DND-41 (cell line): ENCODE measurements around the gene PAPOLB.

Source experiments
- ATAC-seq: fragments of 200-7000 bp; cut with Tn5 transposase; 3 replicates; pipeline ENCODE4 v1.9.1; 2021; ENCODE audit warnings: low read depth; ENCODE audit not compliant: insufficient read depth
- DNase-seq: peaks from one replicate; pipeline ENCODE4 v3.0.0-alpha.2; 2020
- H2AFZ ChIP-seq: 2 replicates; pipeline ENCODE4 v1.6.0; 2012; ENCODE audit warnings: low read depth, low read length
- H3K27ac ChIP-seq: 2 replicates; pipeline ENCODE4 v1.5.1; 2012; ENCODE audit warnings: low read length, inconsistent platforms
- H3K27me3 ChIP-seq: fragments of 200-600 bp; sonication (generic); 2 replicates; pipeline ENCODE4 v1.6.0; 2012; ENCODE audit warnings: low read length, mild to moderate bottlenecking, inconsistent platforms; ENCODE audit not compliant: insufficient read depth, poor library complexity
- H3K36me3 ChIP-seq: 2 replicates; pipeline ENCODE4 v1.5.1; 2012; ENCODE audit warnings: low read length, inconsistent platforms; ENCODE audit not compliant: insufficient read depth
- H3K4me1 ChIP-seq: 2 replicates; pipeline ENCODE4 v1.5.1; 2012; ENCODE audit warnings: mild to moderate bottlenecking, low read length; ENCODE audit not compliant: insufficient read depth
- H3K4me2 ChIP-seq: 2 replicates; pipeline ENCODE4 v1.6.0; 2012; ENCODE audit warnings: mild to moderate bottlenecking, moderate library complexity, low read length, inconsistent platforms; ENCODE audit not compliant: insufficient read depth
- H3K4me3 ChIP-seq, 2 experiments: fragments of 200-600 bp in 1 of 2; shearing (Covaris generic) in 1 of 2; 2 replicates each; pipeline ENCODE4 v1.5.1; 2012 to 2016; ENCODE audit warnings: inconsistent platforms in 2 of 2, low read length in 2 of 2, mild to moderate bottlenecking in 2 of 2, low read depth in 1 of 2, moderate library complexity in 1 of 2
- H3K79me2 ChIP-seq: 2 replicates; pipeline ENCODE4 v1.6.0; 2012; ENCODE audit warnings: low read length, inconsistent platforms; ENCODE audit not compliant: insufficient read depth
- H3K9ac ChIP-seq: 2 replicates; pipeline ENCODE4 v1.6.0; 2012; ENCODE audit warnings: low read depth, mild to moderate bottlenecking, inconsistent platforms, low read length, moderate library complexity
- H3K9me3 ChIP-seq: 2 replicates; pipeline ENCODE4 v1.5.1; 2012; ENCODE audit warnings: low read length, moderate library complexity, mild to moderate bottlenecking, inconsistent platforms; ENCODE audit not compliant: insufficient read depth, severe bottlenecking
- H4K20me1 ChIP-seq: 2 replicates; pipeline ENCODE4 v1.6.0; 2012; ENCODE audit warnings: low read length; ENCODE audit not compliant: insufficient read depth
- EZH2 ChIP-seq: IDR thresholded peaks from 3 replicates; pipeline ENCODE4 v1.6.1; 2012; ENCODE audit warnings: borderline replicate concordance, low read depth, mild to moderate bottlenecking, moderate library complexity, low read length, inconsistent platforms; ENCODE audit not compliant: severe bottlenecking
- TF ChIP-seq, protein P1 (sequence below): IDR thresholded peaks from 2 replicates; pipeline ENCODE4 v1.5.1; 2012; ENCODE audit warnings: borderline replicate concordance, low read length, moderate library complexity, mild to moderate bottlenecking; ENCODE audit not compliant: poor library complexity, severe bottlenecking; ENCODE audit errors: extremely low read depth

Gene PAPOLB

DNA sequence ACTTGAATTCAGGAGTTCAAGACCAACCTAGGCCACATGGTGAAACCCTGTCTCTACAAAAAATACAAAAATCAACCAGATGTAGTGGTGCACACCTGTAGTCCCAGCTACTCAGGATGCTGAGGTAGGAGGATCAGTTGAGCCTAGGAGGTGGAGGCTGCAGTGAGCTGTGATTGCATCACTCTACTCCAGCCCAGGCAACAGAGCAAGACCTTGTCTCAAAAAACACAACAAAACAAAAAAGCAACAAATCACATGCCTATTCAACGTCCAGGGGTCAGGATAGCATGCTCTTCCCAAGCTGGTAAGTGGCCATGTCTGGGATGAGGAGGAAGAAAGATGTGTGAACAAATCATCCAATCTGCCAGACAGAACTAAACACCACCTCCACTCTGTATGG is 27.9 kb upstream of the PAPOLB start:
- Histone ChIP-seq H3K9me3 (no peaks in the 10 kb centered on the region), H3K36me3 (no peaks in the 10 kb centered on the region), H3K27me3 (no peaks in the 10 kb centered on the region), H3K4me1 (no peaks in the 10 kb centered on the region), H3K4me2 (no peak overlapping the region), H3K9ac (no peak overlapping the region), H2AFZ (no peak overlapping the region), H4K20me1 (no peaks in the 10 kb centered on the region), H3K4me3 (no peak overlapping the region), H3K27ac (no peak overlapping the region), H3K79me2 (no peaks in the 10 kb centered on the region)
- no peak for TF ChIP-seq EZH2
- TF ChIP-seq, protein P1, sequence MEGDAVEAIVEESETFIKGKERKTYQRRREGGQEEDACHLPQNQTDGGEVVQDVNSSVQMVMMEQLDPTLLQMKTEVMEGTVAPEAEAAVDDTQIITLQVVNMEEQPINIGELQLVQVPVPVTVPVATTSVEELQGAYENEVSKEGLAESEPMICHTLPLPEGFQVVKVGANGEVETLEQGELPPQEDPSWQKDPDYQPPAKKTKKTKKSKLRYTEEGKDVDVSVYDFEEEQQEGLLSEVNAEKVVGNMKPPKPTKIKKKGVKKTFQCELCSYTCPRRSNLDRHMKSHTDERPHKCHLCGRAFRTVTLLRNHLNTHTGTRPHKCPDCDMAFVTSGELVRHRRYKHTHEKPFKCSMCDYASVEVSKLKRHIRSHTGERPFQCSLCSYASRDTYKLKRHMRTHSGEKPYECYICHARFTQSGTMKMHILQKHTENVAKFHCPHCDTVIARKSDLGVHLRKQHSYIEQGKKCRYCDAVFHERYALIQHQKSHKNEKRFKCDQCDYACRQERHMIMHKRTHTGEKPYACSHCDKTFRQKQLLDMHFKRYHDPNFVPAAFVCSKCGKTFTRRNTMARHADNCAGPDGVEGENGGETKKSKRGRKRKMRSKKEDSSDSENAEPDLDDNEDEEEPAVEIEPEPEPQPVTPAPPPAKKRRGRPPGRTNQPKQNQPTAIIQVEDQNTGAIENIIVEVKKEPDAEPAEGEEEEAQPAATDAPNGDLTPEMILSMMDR: no peak
- DNase-seq (no peak), ATAC-seq (no peak)

- Histone ChIP-seq H3K9ac (no peak overlapping the region), H3K4me2 (no peak overlapping the region), H3K9me3 (no peaks in the 10 kb centered on the region), H2AFZ (no peak overlapping the region), H3K27me3 (no peaks in the 10 kb centered on the region), H3K79me2 (no peaks in the 10 kb centered on the region), H3K4me3 (no peak overlapping the region), H4K20me1 (no peaks in the 10 kb centered on the region), H3K4me1 (no peaks in the 10 kb centered on the region), H3K36me3 (no peaks in the 10 kb centered on the region), H3K27ac (no peak overlapping the region)
- DNase-seq: no peak
- TF ChIP-seq EZH2: no peak
- TF ChIP-seq, protein P1: no peak
- no peak for ATAC-seq
Observed at GRCh38 chr7:4888161-4888560, 26.3 kb upstream of the PAPOLB start.

GRCh38 chr7:4886671-4887070 is 24.8 kb upstream of the PAPOLB start:
- no peak overlapping the region for H3K27ac ChIP-seq
- H2AFZ ChIP-seq: no peak overlapping the region
- H3K4me1 ChIP-seq: no peaks in the 10 kb centered on the region
- no peaks in the 10 kb centered on the region for H3K36me3 ChIP-seq
- no peak overlapping the region for H3K4me2 ChIP-seq
- no peaks in the 10 kb centered on the region for H3K27me3 ChIP-seq
- H3K79me2 ChIP-seq: no peaks in the 10 kb centered on the region
- no peak for ATAC-seq
- H4K20me1 ChIP-seq: no peaks in the 10 kb centered on the region
- H3K4me3 ChIP-seq: no peak overlapping the region
- no peaks in the 10 kb centered on the region for H3K9me3 ChIP-seq
- no peak overlapping the region for H3K9ac ChIP-seq
- no peak for TF ChIP-seq EZH2
- TF ChIP-seq, protein P1: no peak
- DNase-seq: no peak

DNA sequence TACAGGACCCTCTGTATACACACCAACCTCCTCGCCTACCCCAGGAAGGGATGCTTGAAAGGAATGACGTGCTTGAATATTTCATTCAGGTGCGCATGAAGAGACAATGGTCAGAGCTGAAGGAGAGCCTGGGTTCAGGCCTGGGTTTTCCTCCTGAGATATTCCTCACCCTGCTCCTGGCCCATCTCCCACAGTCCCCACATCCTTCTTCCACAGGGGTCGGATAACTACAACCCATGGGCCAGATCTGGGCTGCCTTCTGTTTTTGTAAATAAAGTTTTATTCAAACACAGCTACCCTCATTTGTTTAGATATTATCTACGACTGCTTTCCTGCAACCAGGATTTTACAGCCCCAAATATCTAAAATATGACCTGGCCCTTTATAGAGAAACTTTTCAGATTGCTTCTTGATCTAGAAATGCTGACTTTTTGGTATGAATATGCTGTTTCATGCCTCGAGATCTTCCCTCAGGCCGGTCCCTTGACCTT is 23.5 kb upstream of the PAPOLB start:
- TF ChIP-seq, protein P1: no peak
- no peak for TF ChIP-seq EZH2
- no peak overlapping the region for H3K27ac ChIP-seq
- no peak for ATAC-seq
- no peaks in the 10 kb centered on the region for H3K79me2 ChIP-seq
- no peaks in the 10 kb centered on the region for H3K4me1 ChIP-seq
- no peak overlapping the region for H3K4me3 ChIP-seq
- no peak overlapping the region for H3K4me2 ChIP-seq
- H3K9me3 ChIP-seq: no peaks in the 10 kb centered on the region
- no peak overlapping the region for H3K9ac ChIP-seq
- H4K20me1 ChIP-seq: no peaks in the 10 kb centered on the region
- H2AFZ ChIP-seq: no peak overlapping the region
- no peak for DNase-seq
- no peaks in the 10 kb centered on the region for H3K27me3 ChIP-seq
- no peaks in the 10 kb centered on the region for H3K36me3 ChIP-seq
